ENCODE data around the gene LAX1.

LAX1 gene

GRCh38 chr1:203797948-203798655 lies 33.1 kb downstream of the LAX1 start:
- in situ Hi-C loops (cut with HindIII; ENCODE audit: low pct_ligation_motif_present, low pct_unique_long_range_greater_than_20kb, low sequenced_read_pairs): no loop called here
- DNase-seq: no peak

GRCh38 chr1:203799157-203799556 lies 34.2 kb downstream of the LAX1 start:
- no peak for DNase-seq
- in situ Hi-C loops (cut with HindIII; ENCODE audit: low pct_ligation_motif_present, low pct_unique_long_range_greater_than_20kb, low sequenced_read_pairs): no loop called here

GRCh38 chr1:203799971-203800370 lies 35.0 kb downstream of the LAX1 start:
- in situ Hi-C loops (cut with HindIII; ENCODE audit: low pct_ligation_motif_present, low pct_unique_long_range_greater_than_20kb, low sequenced_read_pairs): no loop called here
- no peak for DNase-seq

- in situ Hi-C loops (cut with HindIII; ENCODE audit: low pct_ligation_motif_present, low pct_unique_long_range_greater_than_20kb, low sequenced_read_pairs): no loop called here
- no peak for DNase-seq
Measured at GRCh38 chr1:203805689-203806088, 40.7 kb downstream of the LAX1 start.

GRCh38 chr1:203807196-203807595 lies 42.2 kb downstream of the LAX1 start:
- in situ Hi-C loops (cut with HindIII; ENCODE audit: low pct_ligation_motif_present, low pct_unique_long_range_greater_than_20kb, low sequenced_read_pairs): no loop called here
- DNase-seq: no peak

- in situ Hi-C loops (cut with HindIII; ENCODE audit: low pct_ligation_motif_present, low pct_unique_long_range_greater_than_20kb, low sequenced_read_pairs): no loop called here
- DNase-seq: no peak
Measured at GRCh38 chr1:203813581-203814341, 48.8 kb downstream of the LAX1 start.

GRCh38 chr1:203818399-203818798 lies 53.4 kb downstream of the LAX1 start:
- DNase-seq: no peak
- in situ Hi-C loops (cut with HindIII; ENCODE audit: low pct_ligation_motif_present, low pct_unique_long_range_greater_than_20kb, low sequenced_read_pairs): no loop called here

GRCh38 chr1:203823306-203823705 lies 58.3 kb downstream of the LAX1 start:
- in situ Hi-C loops (cut with HindIII; ENCODE audit: low pct_ligation_motif_present, low pct_unique_long_range_greater_than_20kb, low sequenced_read_pairs): no loop called here
- no peak for DNase-seq
